SK-N-SH treated with all-trans-retinoic acid at 6 μM for 48 hours (cell line): ENCODE data around the gene ZSWIM8.

ENCODE experiments used
- ATAC-seq: fragments of 200-7000 bp; cut with Tn5 transposase; 3 replicates; pipeline ENCODE4 v1.9.1; 2020; ENCODE audit warnings: mild to moderate bottlenecking, moderate library complexity
- ARNTL ChIP-seq: fragments of 450-650 bp; formaldehyde crosslinking; IDR thresholded peaks from 2 replicates; pipeline ENCODE4 v1.5.0; 2020; ENCODE audit warnings: low read depth, mild to moderate bottlenecking, moderate library complexity, borderline replicate concordance
- BACH2 ChIP-seq: fragments of 250-450 bp; sonication (Bioruptor Pico); IDR thresholded peaks from 2 replicates; pipeline ENCODE4 v1.9.0; 2021; ENCODE audit warnings: mild to moderate bottlenecking, borderline replicate concordance
- CREB5 ChIP-seq: fragments of 250-450 bp; sonication (Bioruptor Pico); IDR thresholded peaks from 2 replicates; pipeline ENCODE4 v1.5.1; 2020; ENCODE audit warnings: low read depth, mild to moderate bottlenecking, moderate library complexity
- CSDC2 ChIP-seq: fragments of 250-450 bp; sonication (Bioruptor Pico); IDR thresholded peaks from 2 replicates; pipeline ENCODE4 v1.5.0; 2020; ENCODE audit warnings: mild to moderate bottlenecking, moderate library complexity
- ISL1 ChIP-seq: fragments of 250-450 bp; sonication (Bioruptor Pico); IDR thresholded peaks from 2 replicates; pipeline ENCODE4 v2.1.2; 2022; ENCODE audit warnings: mild to moderate bottlenecking, moderate library complexity
- OSR1 ChIP-seq: fragments of 250-450 bp; sonication (Bioruptor Pico); IDR thresholded peaks from 2 replicates; pipeline ENCODE4 v1.8.0; 2022; ENCODE audit warnings: moderate library complexity, mild to moderate bottlenecking, inconsistent platforms
- PATZ1 ChIP-seq: fragments of 250-450 bp; sonication (Bioruptor Pico); IDR thresholded peaks from 2 replicates; pipeline ENCODE4 v1.8.0; 2020; ENCODE audit warnings: mild to moderate bottlenecking, moderate library complexity, borderline replicate concordance
- POU6F1 ChIP-seq: fragments of 250-450 bp; sonication (Bioruptor Pico); IDR thresholded peaks from 2 replicates; pipeline ENCODE4 v1.8.0; 2021; ENCODE audit warnings: low read depth, mild to moderate bottlenecking, moderate library complexity, borderline replicate concordance
- PPARA ChIP-seq: fragments of 250-450 bp; sonication (Bioruptor Pico); IDR thresholded peaks from 2 replicates; pipeline ENCODE4 v1.5.0; 2020; ENCODE audit warnings: mild to moderate bottlenecking, borderline replicate concordance
- RARB ChIP-seq: fragments of 250-450 bp; sonication (Bioruptor Pico); IDR thresholded peaks from 2 replicates; pipeline ENCODE4 v1.8.0; 2021; ENCODE audit warnings: mild to moderate bottlenecking, moderate library complexity
- SNAI2 ChIP-seq: fragments of 250-450 bp; sonication (Bioruptor Pico); IDR thresholded peaks from 2 replicates; pipeline ENCODE4 v1.5.0; 2020; ENCODE audit warnings: mild to moderate bottlenecking, moderate library complexity
- TOX ChIP-seq: fragments of 250-450 bp; sonication (Bioruptor Pico); IDR thresholded peaks from 2 replicates; pipeline ENCODE4 v1.8.0; 2021; ENCODE audit warnings: mild to moderate bottlenecking, moderate library complexity, borderline replicate concordance
- TSHZ2 ChIP-seq: fragments of 250-450 bp; sonication (Bioruptor Pico); IDR thresholded peaks from 2 replicates; pipeline ENCODE4 v1.5.0; 2020; ENCODE audit warnings: mild to moderate bottlenecking, moderate library complexity
- ZC3H10 ChIP-seq: fragments of 250-450 bp; sonication (Bioruptor Pico); IDR thresholded peaks from 2 replicates; pipeline ENCODE4 v1.5.1; 2021; ENCODE audit warnings: mild to moderate bottlenecking, moderate library complexity
- ZFP3 ChIP-seq: fragments of 250-450 bp; sonication (Bioruptor Pico); IDR thresholded peaks from 2 replicates; pipeline ENCODE4 v1.5.0; 2020; ENCODE audit warnings: mild to moderate bottlenecking, moderate library complexity
- ZFP30 ChIP-seq: fragments of 450-650 bp; formaldehyde crosslinking; IDR thresholded peaks from 2 replicates; pipeline ENCODE4 v1.5.0; 2022; ENCODE audit warnings: mild to moderate bottlenecking, moderate library complexity
- ZNF565 ChIP-seq: fragments of 450-650 bp; formaldehyde crosslinking; conservative IDR thresholded peaks from 2 replicates; pipeline ENCODE4 v1.5.0; 2020; ENCODE audit warnings: low read depth, mild to moderate bottlenecking, moderate library complexity
- ZNF70 ChIP-seq: fragments of 450-650 bp; formaldehyde crosslinking; IDR thresholded peaks from 2 replicates; pipeline ENCODE4 v1.5.0; 2020; ENCODE audit warnings: mild to moderate bottlenecking, moderate library complexity
- ZNF8 ChIP-seq: fragments of 450-650 bp; formaldehyde crosslinking; IDR thresholded peaks from 2 replicates; pipeline ENCODE4 v1.5.0; 2020; ENCODE audit warnings: mild to moderate bottlenecking, moderate library complexity

ZSWIM8 gene

GRCh38 chr10:73817826-73818225 is 32.4 kb downstream of the ZSWIM8 start:
- ATAC-seq, result no peak

GRCh38 chr10:73818402-73818801 is 33.0 kb downstream of the ZSWIM8 start:
- no peak for ATAC-seq
- no peak for TF ChIP-seq ZNF70 (CRISPR knock-in tag)
- no peak for TF ChIP-seq RARB (CRISPR knock-in tag)
- no peak for TF ChIP-seq POU6F1 (CRISPR knock-in tag)
- TF ChIP-seq CREB5 (CRISPR knock-in tag), result no peak
- TF ChIP-seq PPARA (CRISPR knock-in tag), result no peak
- TF ChIP-seq ISL1 (CRISPR knock-in tag), result no peak
- no peak for TF ChIP-seq ARNTL (CRISPR knock-in tag)
- no peak for TF ChIP-seq TOX (CRISPR knock-in tag)
- TF ChIP-seq OSR1 (CRISPR knock-in tag), result no peak
- TF ChIP-seq PATZ1 (CRISPR knock-in tag), result no peak
- no peak for TF ChIP-seq SNAI2
- no peak for TF ChIP-seq ZFP3
- TF ChIP-seq, all 23 proteins: peak for 0

More at GRCh38 chr10:73817826-73818225, 32.4 kb downstream of the ZSWIM8 start:
- TF ChIP-seq TSHZ2 (CRISPR knock-in tag) (no peak), ZFP3 (no peak), CREB5 (CRISPR knock-in tag) (no peak), ZC3H10 (CRISPR knock-in tag) (no peak), ZNF565 (no peak), POU6F1 (CRISPR knock-in tag) (no peak), PATZ1 (CRISPR knock-in tag) (no peak), BACH2 (CRISPR knock-in tag) (no peak), ZNF8 (CRISPR knock-in tag) (no peak), RARB (CRISPR knock-in tag) (no peak), CSDC2 (no peak), ZFP30 (CRISPR knock-in tag) (no peak), TOX (CRISPR knock-in tag) (no peak), ZNF70 (CRISPR knock-in tag) (no peak), PPARA (CRISPR knock-in tag) (no peak)
